Measurements from ENCODE around the gene OR4C11. TPM values are rescaled to one million over a fixed set of nuclear protein-coding genes. Genes with fewer than 3 reads are reported as not detected.

The OR4C11 gene
- total and polyA plus RNA-seq, 12 donors = not detected

GRCh38 chr11:55554169-55554568 lies 53.3 kb downstream of the OR4C11 start, which contains the start of gene OR4C15:
Gene OR4C15 (plus strand): TSS chr11:55554469. CDS start chr11:55554469, 0 bp downstream.
- Histone ChIP-seq H3K27ac (no peak within 1 kb of the TSS), H3K36me3 (replicated peaks in 1 of 2) (no peaks in the 10 kb centered on the region), H3K9me3 (replicated peaks in 1 of 3) (no peaks in the 10 kb centered on the region), H3K27me3 (no peaks in the 10 kb centered on the region), H3K4me3 (no peak within 1 kb of the TSS), H3K4me1 (replicated peaks in 1 of 2) (no peaks in the 10 kb centered on the region)
- intact Hi-C loops (cut with DNase I) = no loop called here
- DNase-seq = no peak
- TF ChIP-seq CTCF (IDR thresholded peaks at IDR 0.05) (no peak), POLR2A (IDR thresholded peaks at IDR 0.05) (no peak)

Other genes starting within 250 kb of the OR4C11 start
- not detected for gene OR4A15, start 239.7 kb downstream of the OR4C11 start, total RNA-seq
- not detected for gene OR4A15, start 239.7 kb downstream of the OR4C11 start, polyA plus RNA-seq
- not detected for gene OR4C15, start 53.2 kb downstream of the OR4C11 start, total RNA-seq
- not detected for gene OR4C15, start 53.2 kb downstream of the OR4C11 start, polyA plus RNA-seq
- not detected for gene OR4C16, start 35.5 kb downstream of the OR4C11 start, total RNA-seq
- gene OR4C16, start 35.5 kb downstream of the OR4C11 start, polyA plus RNA-seq = not detected
- gene OR4P4, start 27.5 kb upstream of the OR4C11 start, total RNA-seq = not detected
- not detected for gene OR4P4, start 27.5 kb upstream of the OR4C11 start, polyA plus RNA-seq
- not detected for gene OR4S2, start 40.7 kb upstream of the OR4C11 start, total RNA-seq
- not detected for gene OR4S2, start 40.7 kb upstream of the OR4C11 start, polyA plus RNA-seq
- gene OR4C6, start 54.6 kb upstream of the OR4C11 start, total RNA-seq = not detected
- gene OR4C6, start 54.6 kb upstream of the OR4C11 start, polyA plus RNA-seq = not detected
- not detected for gene OR5D13, start 165.8 kb upstream of the OR4C11 start, total RNA-seq
- gene OR5D13, start 165.8 kb upstream of the OR4C11 start, polyA plus RNA-seq = not detected
- not detected for gene OR5D14, start 187.9 kb upstream of the OR4C11 start, total RNA-seq
- not detected for gene OR5D14, start 187.9 kb upstream of the OR4C11 start, polyA plus RNA-seq
- gene OR5L1, start 203.7 kb upstream of the OR4C11 start, total RNA-seq = not detected
- gene OR5L1, start 203.7 kb upstream of the OR4C11 start, polyA plus RNA-seq = not detected
- not detected for gene OR5D18, start 212.0 kb upstream of the OR4C11 start, total RNA-seq
- gene OR5D18, start 212.0 kb upstream of the OR4C11 start, polyA plus RNA-seq = not detected
- gene OR5L2, start 219.6 kb upstream of the OR4C11 start, total RNA-seq = not detected
- gene OR5L2, start 219.6 kb upstream of the OR4C11 start, polyA plus RNA-seq = not detected
- not detected for gene OR5D16, start 231.1 kb upstream of the OR4C11 start, total RNA-seq
- gene OR5D16, start 231.1 kb upstream of the OR4C11 start, polyA plus RNA-seq = not detected